ENCODE data around the gene ENC1. TPM values are rescaled to one million over a fixed set of nuclear protein-coding genes. Genes with fewer than 3 reads are reported as not detected.

ENC1 gene
- total RNA-seq, 8 experiments from 2014 or later: 3.4 to 159 (median 32.7) TPM

- H3K4me3 ChIP-seq: no peak overlapping the region
- H3K4me1 ChIP-seq (replicated peaks in 1 of 2): peaks cover 19 to 47% of the 10 kb centered on the region in 2 donors
- ATAC-seq (replicated peaks in 6 of 8): peak in 2 of 8 experiments; percentile 71 to 72
- H3K27ac ChIP-seq: no peak overlapping the region
- 50 to 93% (median 77%) methylated on average over 1 to 8 of the region's 11 CpGs; no CpG with 5 or more reads in 2 of the 10 experiments for WGBS, 10 experiments
- in situ Hi-C loops (cut with MboI; ENCODE audit: low pct_unique_long_range_greater_than_20kb in 2 of 9, low sequenced_read_pairs in 9 of 9, unreplicated experiment in 9 of 9): loop anchor here in 5 of 9 experiments (10.0 to 25.0 kb wide), 3 partner anchors 242 to 1083 kb away; no protein-coding TSS in a partner anchor
These were observed 30.0 kb upstream of the ENC1 start for GRCh38 chr5:74670396-74671038.

- peak in 3 of 8 experiments; percentile 18 to 35 (median 25) for ATAC-seq (replicated peaks in 6 of 8)
- H3K27ac ChIP-seq: no peak overlapping the region
- 0 to 100% (median 50%) methylated on average over 1 to 2 of the region's 2 CpGs; no CpG with 5 or more reads in 2 of the 10 experiments for WGBS, 10 experiments
- in situ Hi-C loops (cut with MboI; ENCODE audit: low pct_unique_long_range_greater_than_20kb in 2 of 9, low sequenced_read_pairs in 9 of 9, unreplicated experiment in 9 of 9): loop anchor here in 5 of 9 experiments (10.0 to 25.0 kb wide), 3 partner anchors 242 to 1083 kb away; no protein-coding TSS in a partner anchor
- no peak overlapping the region for H3K4me3 ChIP-seq
- H3K4me1 ChIP-seq (replicated peaks in 1 of 2): peaks cover 19 to 49% of the 10 kb centered on the region in 2 donors
These were observed 29.3 kb upstream of the ENC1 start for GRCh38 chr5:74669821-74670220.

- ATAC-seq (replicated peaks in 6 of 8): peak in 2 of 8 experiments; percentile 7
- in situ Hi-C loops (cut with MboI; ENCODE audit: low pct_unique_long_range_greater_than_20kb in 2 of 9, low sequenced_read_pairs in 9 of 9, unreplicated experiment in 9 of 9): loop anchor here in 4 of 9 experiments (25.0 kb wide), 2 partner anchors 245 to 1080 kb away; no protein-coding TSS in a partner anchor
These were observed 26.9 kb upstream of the ENC1 start for GRCh38 chr5:74667396-74667795.

GRCh38 chr5:74665816-74666215 lies 25.3 kb upstream of the ENC1 start:
- in situ Hi-C loops (cut with MboI; ENCODE audit: low pct_unique_long_range_greater_than_20kb in 2 of 9, low sequenced_read_pairs in 9 of 9, unreplicated experiment in 9 of 9): loop anchor here in 4 of 9 experiments (25.0 kb wide), 2 partner anchors 246 to 1079 kb away; no protein-coding TSS in a partner anchor
- no peak overlapping the region for H3K27ac ChIP-seq
- WGBS, 10 experiments: 0 to 71% (median 17%) methylated on average over 1 of the region's 1 CpG; no CpG with 5 or more reads in 1 of the 10 experiments
- H3K4me3 ChIP-seq: no peak overlapping the region
- peak in 1 of 8 experiments; percentile 41 for ATAC-seq (replicated peaks in 6 of 8)
- H3K4me1 ChIP-seq (replicated peaks in 1 of 2): peaks cover 19 to 46% of the 10 kb centered on the region in 2 donors

More at GRCh38 chr5:74667396-74667795, 26.9 kb upstream of the ENC1 start:
- no peak overlapping the region for H3K4me3 ChIP-seq
- peaks cover 19 to 49% of the 10 kb centered on the region in 2 donors for H3K4me1 ChIP-seq (replicated peaks in 1 of 2)
- no peak overlapping the region for H3K27ac ChIP-seq
- WGBS, 10 experiments: 20 to 93% (median 75%) methylated on average over 1 to 4 of the region's 4 CpGs; no CpG with 5 or more reads in 2 of the 10 experiments

- H3K4me1 ChIP-seq (replicated peaks in 1 of 2): peaks cover 19 to 44% of the 10 kb centered on the region in 2 donors
- in situ Hi-C loops (cut with MboI; ENCODE audit: low pct_unique_long_range_greater_than_20kb in 2 of 9, low sequenced_read_pairs in 9 of 9, unreplicated experiment in 9 of 9): loop anchor here in 4 of 9 experiments (25.0 kb wide), 2 partner anchors 247 to 1078 kb away; no protein-coding TSS in a partner anchor
- 0 to 100% (median 73%) methylated on average over 1 to 2 of the region's 2 CpGs; no CpG with 5 or more reads in 2 of the 10 experiments for WGBS, 10 experiments
- H3K4me3 ChIP-seq: no peak overlapping the region
- H3K27ac ChIP-seq: no peak overlapping the region
- ATAC-seq (replicated peaks in 6 of 8): no peak
These were observed 24.7 kb upstream of the ENC1 start for GRCh38 chr5:74665273-74665672.

GRCh38 chr5:74664551-74664950 lies 24.0 kb upstream of the ENC1 start:
- Histone ChIP-seq H3K4me1 (replicated peaks in 1 of 2) (peaks cover 15 to 39% of the 10 kb centered on the region in 2 donors), H3K4me3 (no peak overlapping the region), H3K27ac (no peak overlapping the region)
- ATAC-seq (replicated peaks in 6 of 8): no peak
- in situ Hi-C loops (cut with MboI; ENCODE audit: low pct_unique_long_range_greater_than_20kb in 2 of 9, low sequenced_read_pairs in 9 of 9, unreplicated experiment in 9 of 9): loop anchor here in 4 of 9 experiments (25.0 kb wide), 2 partner anchors 248 to 1077 kb away; no protein-coding TSS in a partner anchor
- WGBS, 10 experiments: 22 to 90% (median 74%) methylated on average over 1 to 5 of the region's 5 CpGs

GRCh38 chr5:74660873-74661272 lies 20.3 kb upstream of the ENC1 start:
- ATAC-seq (replicated peaks in 6 of 8): peak in 4 of 8 experiments; percentile 21 to 40 (median 38)
- Histone ChIP-seq H3K27ac (no peak overlapping the region), H3K4me3 (no peak overlapping the region), H3K4me1 (replicated peaks in 1 of 2) (peaks cover 7 to 9% of the 10 kb centered on the region in 2 donors)
- 51 to 93% (median 87%) methylated on average over 2 to 5 of the region's 5 CpGs; no CpG with 5 or more reads in 1 of the 10 experiments for WGBS, 10 experiments
- in situ Hi-C loops (cut with MboI; ENCODE audit: low pct_unique_long_range_greater_than_20kb in 2 of 9, low sequenced_read_pairs in 9 of 9, unreplicated experiment in 9 of 9): loop anchor here in 4 of 9 experiments (25.0 kb wide), 2 partner anchors 251 to 1074 kb away; no protein-coding TSS in a partner anchor

GRCh38 chr5:74660140-74660539 lies 19.6 kb upstream of the ENC1 start:
- 0 to 63% (median 11%) methylated on average over 1 of the region's 1 CpG; no CpG with 5 or more reads in 3 of the 10 experiments for WGBS, 10 experiments
- H3K27ac ChIP-seq: no peak overlapping the region
- ATAC-seq (replicated peaks in 6 of 8): peak in 3 of 8 experiments; percentile 26 to 64 (median 60)
- H3K4me3 ChIP-seq: no peak overlapping the region
- in situ Hi-C loops (cut with MboI; ENCODE audit: low pct_unique_long_range_greater_than_20kb in 2 of 9, low sequenced_read_pairs in 9 of 9, unreplicated experiment in 9 of 9): loop anchor here in 4 of 9 experiments (25.0 kb wide), 2 partner anchors 252 to 1073 kb away; no protein-coding TSS in a partner anchor
- H3K4me1 ChIP-seq (replicated peaks in 1 of 2): peaks cover 3 to 7% of the 10 kb centered on the region in 2 donors

- H3K4me1 ChIP-seq (replicated peaks in 1 of 2): peaks cover 3 to 7% of the 10 kb centered on the region in 2 donors
- 58 to 100% (median 88%) methylated on average over 1 to 3 of the region's 3 CpGs; no CpG with 5 or more reads in 1 of the 10 experiments for WGBS, 10 experiments
- no peak overlapping the region for H3K4me3 ChIP-seq
- in situ Hi-C loops (cut with MboI; ENCODE audit: low pct_unique_long_range_greater_than_20kb in 2 of 9, low sequenced_read_pairs in 9 of 9, unreplicated experiment in 9 of 9): loop anchor here in 4 of 9 experiments (25.0 kb wide), 2 partner anchors 253 to 1072 kb away; no protein-coding TSS in a partner anchor
- ATAC-seq (replicated peaks in 6 of 8): no peak
- no peak overlapping the region for H3K27ac ChIP-seq
These were observed 18.6 kb upstream of the ENC1 start for GRCh38 chr5:74659172-74659571.

GRCh38 chr5:74657165-74657564 lies 16.6 kb upstream of the ENC1 start:
- 0 to 100% (median 42%) methylated on average over 1 to 2 of the region's 2 CpGs; no CpG with 5 or more reads in 3 of the 10 experiments for WGBS, 10 experiments
- in situ Hi-C loops (cut with MboI; ENCODE audit: low pct_unique_long_range_greater_than_20kb in 2 of 9, low sequenced_read_pairs in 9 of 9, unreplicated experiment in 9 of 9): loop anchor here in 4 of 9 experiments (25.0 kb wide), 2 partner anchors 255 to 1070 kb away; no protein-coding TSS in a partner anchor
- no peak for ATAC-seq (replicated peaks in 6 of 8)
- H3K4me1 ChIP-seq (replicated peaks in 1 of 2): peaks cover 3 to 7% of the 10 kb centered on the region in 2 donors
- no peak overlapping the region for H3K27ac ChIP-seq
- no peak overlapping the region for H3K4me3 ChIP-seq

GRCh38 chr5:74655716-74656115 lies 15.2 kb upstream of the ENC1 start:
- no peak for ATAC-seq (replicated peaks in 6 of 8)
- no peak overlapping the region for H3K27ac ChIP-seq
- in situ Hi-C loops (cut with MboI; ENCODE audit: low pct_unique_long_range_greater_than_20kb in 2 of 9, low sequenced_read_pairs in 9 of 9, unreplicated experiment in 9 of 9): loop anchor here in 4 of 9 experiments (25.0 kb wide), 2 partner anchors 257 to 1068 kb away; no protein-coding TSS in a partner anchor
- peaks cover 5 to 10% of the 10 kb centered on the region in 2 donors for H3K4me1 ChIP-seq (replicated peaks in 1 of 2)
- H3K4me3 ChIP-seq: no peak overlapping the region

- ATAC-seq (replicated peaks in 6 of 8): no peak
- Histone ChIP-seq H3K27ac (no peak overlapping the region), H3K4me3 (no peak overlapping the region), H3K4me1 (replicated peaks in 1 of 2) (peaks cover under 1 to 8% of the 10 kb centered on the region in 2 donors)
- in situ Hi-C loops (cut with MboI; ENCODE audit: low pct_unique_long_range_greater_than_20kb in 2 of 9, low sequenced_read_pairs in 9 of 9, unreplicated experiment in 9 of 9): loop anchor here in 4 of 9 experiments (25.0 kb wide), 2 partner anchors 257 to 1068 kb away; no protein-coding TSS in a partner anchor
- WGBS, 10 experiments: 63 to 95% (median 85%) methylated on average over 2 to 5 of the region's 6 CpGs; no CpG with 5 or more reads in 4 of the 10 experiments
These were observed 14.7 kb upstream of the ENC1 start for GRCh38 chr5:74655206-74655605.

Data from motor neuron (in vitro differentiated cells).